ENCODE data around the gene HLCS. TPM values are rescaled to one million over a fixed set of nuclear protein-coding genes. Genes with fewer than 3 reads are reported as not detected.

Gene HLCS
- polyA plus RNA-seq, 1 of the 3 experiments (the other 2 are of a cell fraction) = 13.0 TPM

DNA sequence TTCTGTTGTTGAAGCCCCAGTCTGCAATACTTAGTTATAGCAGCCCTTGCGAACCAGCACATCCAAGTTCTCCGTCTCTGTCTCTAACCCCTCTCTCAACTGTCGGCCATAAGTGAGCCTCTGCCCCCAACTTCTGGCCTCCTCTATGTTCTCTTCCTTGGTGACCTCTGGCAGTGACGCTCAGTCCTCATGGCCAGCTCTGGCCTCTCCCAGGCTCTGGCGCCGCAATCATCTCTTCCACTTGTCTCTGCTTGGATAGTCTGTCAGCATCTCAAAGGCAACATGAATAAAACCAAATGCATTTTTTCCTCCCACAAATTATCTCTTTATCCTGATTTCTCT lies 8.4 kb upstream of the HLCS start (continued):
- no peak for TF ChIP-seq SIN3A (IDR thresholded peaks at IDR 0.05; ENCODE audit: borderline replicate concordance, low read depth, low read length)
- TF ChIP-seq, protein P1, sequence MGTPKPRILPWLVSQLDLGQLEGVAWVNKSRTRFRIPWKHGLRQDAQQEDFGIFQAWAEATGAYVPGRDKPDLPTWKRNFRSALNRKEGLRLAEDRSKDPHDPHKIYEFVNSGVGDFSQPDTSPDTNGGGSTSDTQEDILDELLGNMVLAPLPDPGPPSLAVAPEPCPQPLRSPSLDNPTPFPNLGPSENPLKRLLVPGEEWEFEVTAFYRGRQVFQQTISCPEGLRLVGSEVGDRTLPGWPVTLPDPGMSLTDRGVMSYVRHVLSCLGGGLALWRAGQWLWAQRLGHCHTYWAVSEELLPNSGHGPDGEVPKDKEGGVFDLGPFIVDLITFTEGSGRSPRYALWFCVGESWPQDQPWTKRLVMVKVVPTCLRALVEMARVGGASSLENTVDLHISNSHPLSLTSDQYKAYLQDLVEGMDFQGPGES (IDR thresholded peaks at IDR 0.05; ENCODE audit: low read depth, low read length) = no peak
- TF ChIP-seq, protein P2, sequence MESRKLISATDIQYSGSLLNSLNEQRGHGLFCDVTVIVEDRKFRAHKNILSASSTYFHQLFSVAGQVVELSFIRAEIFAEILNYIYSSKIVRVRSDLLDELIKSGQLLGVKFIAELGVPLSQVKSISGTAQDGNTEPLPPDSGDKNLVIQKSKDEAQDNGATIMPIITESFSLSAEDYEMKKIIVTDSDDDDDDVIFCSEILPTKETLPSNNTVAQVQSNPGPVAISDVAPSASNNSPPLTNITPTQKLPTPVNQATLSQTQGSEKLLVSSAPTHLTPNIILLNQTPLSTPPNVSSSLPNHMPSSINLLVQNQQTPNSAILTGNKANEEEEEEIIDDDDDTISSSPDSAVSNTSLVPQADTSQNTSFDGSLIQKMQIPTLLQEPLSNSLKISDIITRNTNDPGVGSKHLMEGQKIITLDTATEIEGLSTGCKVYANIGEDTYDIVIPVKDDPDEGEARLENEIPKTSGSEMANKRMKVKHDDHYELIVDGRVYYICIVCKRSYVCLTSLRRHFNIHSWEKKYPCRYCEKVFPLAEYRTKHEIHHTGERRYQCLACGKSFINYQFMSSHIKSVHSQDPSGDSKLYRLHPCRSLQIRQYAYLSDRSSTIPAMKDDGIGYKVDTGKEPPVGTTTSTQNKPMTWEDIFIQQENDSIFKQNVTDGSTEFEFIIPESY (IDR thresholded peaks at IDR 0.05; ENCODE audit: borderline replicate concordance, low read depth) = no peak
- TF ChIP-seq NRF1 (IDR thresholded peaks at IDR 0.05; ENCODE audit: low read depth, low read length) = no peak
- no peak for TF ChIP-seq TEAD4 (IDR thresholded peaks at IDR 0.05; ENCODE audit: borderline replicate concordance, insufficient read depth)

DNA sequence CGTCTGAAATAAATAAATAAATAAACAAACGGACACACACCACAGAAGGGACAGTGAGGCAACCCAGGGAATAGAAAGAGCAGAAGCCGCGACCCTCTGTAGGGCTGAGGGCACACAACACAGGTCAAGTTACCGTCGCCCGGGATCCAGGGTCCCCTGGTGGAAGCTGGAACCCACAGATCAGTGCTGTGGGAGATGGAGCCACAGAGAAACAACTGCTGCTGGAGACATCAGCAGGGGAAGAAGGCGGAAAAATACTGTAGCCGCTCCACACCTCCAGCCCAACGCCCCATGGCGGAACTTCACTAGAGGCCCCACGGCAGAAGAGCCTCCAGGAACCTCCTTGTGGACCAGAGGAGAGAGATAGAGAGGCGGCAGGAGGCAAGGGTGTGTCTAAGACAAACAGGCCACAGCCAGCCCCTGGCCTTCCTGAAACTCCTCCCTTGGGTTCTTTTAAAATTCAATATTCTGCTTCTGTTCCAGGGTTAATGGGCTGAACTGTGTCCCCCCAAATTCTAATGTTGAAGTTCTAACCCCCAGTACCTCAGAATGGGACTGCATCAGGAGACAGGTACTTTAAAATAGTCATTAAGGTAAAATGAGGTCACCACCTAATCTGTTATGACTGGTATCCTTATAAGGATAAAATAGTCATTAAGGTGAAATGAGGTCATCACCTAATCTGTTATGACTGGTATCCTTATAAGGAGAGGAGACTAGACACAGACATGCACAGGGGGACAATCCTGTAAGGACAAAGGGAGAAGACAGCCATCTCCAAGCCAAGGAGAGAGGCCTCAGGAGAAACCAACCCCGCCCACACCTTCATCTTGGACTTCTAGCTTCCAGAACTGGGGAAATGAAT lies 7.7 kb upstream of the HLCS start:
- no peak for TF ChIP-seq FOXJ3 (CRISPR knock-in tag; IDR thresholded peaks at IDR 0.05)
- POLR2A ChIA-PET = interaction anchor here (0.6 kb wide), 1 partner anchor 293 kb away, joined by 3 read pairs; no protein-coding TSS in a partner anchor
- no peaks in the 10 kb centered on the region for H3K27me3 ChIP-seq (ENCODE audit: insufficient read depth)
- WGBS (ENCODE audit: low lambda C conversion rate) = 88% methylated on average over 14 of the region's 14 CpGs
- H3K9ac ChIP-seq = no peak overlapping the region
- H4K20me1 ChIP-seq (ENCODE audit: insufficient read depth) = no peaks in the 10 kb centered on the region
- no peaks in the 10 kb centered on the region for H3K9me2 ChIP-seq
- H3K79me2 ChIP-seq (ENCODE audit: insufficient read depth) = no peaks in the 10 kb centered on the region
- H3K27ac ChIP-seq (ENCODE audit: low read depth in 2 of 2, low read length in 1 of 2) = no peak overlapping the region
- no peaks in the 10 kb centered on the region for H3K9me3 ChIP-seq
- H3K4me2 ChIP-seq = no peak overlapping the region
- H3K4me1 ChIP-seq (ENCODE audit: control insufficient read depth in 1 of 2, insufficient read depth in 2 of 2, low read depth in 1 of 2, low read length in 1 of 2) = peaks cover 0 to 5% of the 10 kb centered on the region in 2 experiments; a peak in 3 of 4 replicates
- DNase-seq = no peak
- H3K4me3 ChIP-seq (ENCODE audit: low read depth in 2 of 2, low read length in 1 of 2) = no peak overlapping the region
- CTCF ChIA-PET = interaction anchor here (3.5 kb wide), 1 partner anchor 16 kb away, joined by 38 read pairs; no protein-coding TSS in a partner anchor
- H3F3A ChIP-seq (replicated peaks; ENCODE audit: insufficient read depth) = no peaks in the 10 kb centered on the region
- H2AFZ ChIP-seq (ENCODE audit: low read depth) = no peak overlapping the region
- H3K36me3 ChIP-seq (replicated peaks in 1 of 2; ENCODE audit: control insufficient read depth in 1 of 2, insufficient read depth in 2 of 2, low read length in 1 of 2) = no peaks in the 10 kb centered on the region

DNA sequence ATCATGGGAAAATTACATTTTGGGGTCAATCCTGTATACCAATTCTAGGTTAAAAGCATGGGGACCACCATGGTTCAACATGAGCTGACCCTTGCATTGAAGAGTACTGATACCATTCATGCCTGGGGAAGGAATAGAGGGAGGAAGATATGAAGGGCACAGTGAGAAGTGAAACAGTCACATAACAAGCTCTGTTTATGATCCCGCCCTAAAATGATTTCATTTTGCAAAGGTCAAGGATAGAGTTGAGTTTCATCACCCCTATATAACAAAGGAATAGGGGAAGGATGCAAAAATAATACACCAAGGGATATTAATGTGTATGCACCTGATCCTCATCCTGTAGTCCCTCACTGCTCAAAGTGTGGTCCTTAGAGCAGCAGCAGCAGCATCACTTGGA lies 2.5 kb upstream of the HLCS start:
- no peak overlapping the region for H3K4me2 ChIP-seq
- peaks cover 10% of the 10 kb centered on the region for H3K79me2 ChIP-seq (ENCODE audit: insufficient read depth)
- no peak for DNase-seq
- 79% methylated on average over 1 of the region's 1 CpG for WGBS (ENCODE audit: low lambda C conversion rate)
- ChIA-PET CTCF (interaction anchor here (6.0 kb wide), 1 partner anchor 8 kb away, joined by 38 read pairs; no protein-coding TSS in a partner anchor), POLR2A (no interaction called here)
- H3K27me3 ChIP-seq (ENCODE audit: insufficient read depth) = no peaks in the 10 kb centered on the region
- H3K9ac ChIP-seq = no peak overlapping the region
- no peaks in the 10 kb centered on the region for H4K20me1 ChIP-seq (ENCODE audit: insufficient read depth)
- peaks cover 3 to 7% of the 10 kb centered on the region in 2 experiments; a peak in 2 of 4 replicates for H3K4me1 ChIP-seq (ENCODE audit: control insufficient read depth in 1 of 2, insufficient read depth in 2 of 2, low read depth in 1 of 2, low read length in 1 of 2)
- no peaks in the 10 kb centered on the region for H3F3A ChIP-seq (replicated peaks; ENCODE audit: insufficient read depth)
- H3K4me3 ChIP-seq (ENCODE audit: low read depth in 2 of 2, low read length in 1 of 2) = no peak overlapping the region
- H3K36me3 ChIP-seq (replicated peaks in 1 of 2; ENCODE audit: control insufficient read depth in 1 of 2, insufficient read depth in 2 of 2, low read length in 1 of 2) = peaks cover 0 to 3% of the 10 kb centered on the region in 2 experiments
- H3K9me3 ChIP-seq = no peaks in the 10 kb centered on the region
- no peaks in the 10 kb centered on the region for H3K9me2 ChIP-seq
- no peak overlapping the region for H3K27ac ChIP-seq (ENCODE audit: low read depth in 2 of 2, low read length in 1 of 2)
- H2AFZ ChIP-seq (ENCODE audit: low read depth) = no peak overlapping the region
- TF ChIP-seq YY1 (IDR thresholded peaks at IDR 0.05; ENCODE audit: low read depth) (no peak), RCOR1 (IDR thresholded peaks at IDR 0.05; ENCODE audit: low read length) (no peak), TCF12 (IDR thresholded peaks at IDR 0.05) (no peak)
- TF ChIP-seq, protein P3, sequence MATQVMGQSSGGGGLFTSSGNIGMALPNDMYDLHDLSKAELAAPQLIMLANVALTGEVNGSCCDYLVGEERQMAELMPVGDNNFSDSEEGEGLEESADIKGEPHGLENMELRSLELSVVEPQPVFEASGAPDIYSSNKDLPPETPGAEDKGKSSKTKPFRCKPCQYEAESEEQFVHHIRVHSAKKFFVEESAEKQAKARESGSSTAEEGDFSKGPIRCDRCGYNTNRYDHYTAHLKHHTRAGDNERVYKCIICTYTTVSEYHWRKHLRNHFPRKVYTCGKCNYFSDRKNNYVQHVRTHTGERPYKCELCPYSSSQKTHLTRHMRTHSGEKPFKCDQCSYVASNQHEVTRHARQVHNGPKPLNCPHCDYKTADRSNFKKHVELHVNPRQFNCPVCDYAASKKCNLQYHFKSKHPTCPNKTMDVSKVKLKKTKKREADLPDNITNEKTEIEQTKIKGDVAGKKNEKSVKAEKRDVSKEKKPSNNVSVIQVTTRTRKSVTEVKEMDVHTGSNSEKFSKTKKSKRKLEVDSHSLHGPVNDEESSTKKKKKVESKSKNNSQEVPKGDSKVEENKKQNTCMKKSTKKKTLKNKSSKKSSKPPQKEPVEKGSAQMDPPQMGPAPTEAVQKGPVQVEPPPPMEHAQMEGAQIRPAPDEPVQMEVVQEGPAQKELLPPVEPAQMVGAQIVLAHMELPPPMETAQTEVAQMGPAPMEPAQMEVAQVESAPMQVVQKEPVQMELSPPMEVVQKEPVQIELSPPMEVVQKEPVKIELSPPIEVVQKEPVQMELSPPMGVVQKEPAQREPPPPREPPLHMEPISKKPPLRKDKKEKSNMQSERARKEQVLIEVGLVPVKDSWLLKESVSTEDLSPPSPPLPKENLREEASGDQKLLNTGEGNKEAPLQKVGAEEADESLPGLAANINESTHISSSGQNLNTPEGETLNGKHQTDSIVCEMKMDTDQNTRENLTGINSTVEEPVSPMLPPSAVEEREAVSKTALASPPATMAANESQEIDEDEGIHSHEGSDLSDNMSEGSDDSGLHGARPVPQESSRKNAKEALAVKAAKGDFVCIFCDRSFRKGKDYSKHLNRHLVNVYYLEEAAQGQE (IDR thresholded peaks at IDR 0.05; ENCODE audit: low read depth, low read length) = no peak
- TF ChIP-seq, protein P4, sequence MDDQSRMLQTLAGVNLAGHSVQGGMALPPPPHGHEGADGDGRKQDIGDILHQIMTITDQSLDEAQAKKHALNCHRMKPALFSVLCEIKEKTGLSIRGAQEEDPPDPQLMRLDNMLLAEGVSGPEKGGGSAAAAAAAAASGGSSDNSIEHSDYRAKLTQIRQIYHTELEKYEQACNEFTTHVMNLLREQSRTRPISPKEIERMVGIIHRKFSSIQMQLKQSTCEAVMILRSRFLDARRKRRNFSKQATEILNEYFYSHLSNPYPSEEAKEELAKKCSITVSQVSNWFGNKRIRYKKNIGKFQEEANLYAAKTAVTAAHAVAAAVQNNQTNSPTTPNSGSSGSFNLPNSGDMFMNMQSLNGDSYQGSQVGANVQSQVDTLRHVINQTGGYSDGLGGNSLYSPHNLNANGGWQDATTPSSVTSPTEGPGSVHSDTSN (IDR thresholded peaks at IDR 0.05) = no peak
- TF ChIP-seq, protein P5, sequence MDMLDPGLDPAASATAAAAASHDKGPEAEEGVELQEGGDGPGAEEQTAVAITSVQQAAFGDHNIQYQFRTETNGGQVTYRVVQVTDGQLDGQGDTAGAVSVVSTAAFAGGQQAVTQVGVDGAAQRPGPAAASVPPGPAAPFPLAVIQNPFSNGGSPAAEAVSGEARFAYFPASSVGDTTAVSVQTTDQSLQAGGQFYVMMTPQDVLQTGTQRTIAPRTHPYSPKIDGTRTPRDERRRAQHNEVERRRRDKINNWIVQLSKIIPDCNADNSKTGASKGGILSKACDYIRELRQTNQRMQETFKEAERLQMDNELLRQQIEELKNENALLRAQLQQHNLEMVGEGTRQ (IDR thresholded peaks at IDR 0.05; ENCODE audit: borderline replicate concordance, low read depth, low read length) = no peak
- TF ChIP-seq, protein P6, sequence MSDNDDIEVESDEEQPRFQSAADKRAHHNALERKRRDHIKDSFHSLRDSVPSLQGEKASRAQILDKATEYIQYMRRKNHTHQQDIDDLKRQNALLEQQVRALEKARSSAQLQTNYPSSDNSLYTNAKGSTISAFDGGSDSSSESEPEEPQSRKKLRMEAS (IDR thresholded peaks at IDR 0.05; ENCODE audit: low read depth) = no peak
